ENCODE data around the gene HDAC2. TPM values are rescaled to one million over a fixed set of nuclear protein-coding genes. Genes with fewer than 3 reads are reported as not detected.
"Not testable (repeated sequence)": the region's sequence is repeated elsewhere in the genome, so short reads cannot be mapped to it uniquely, and the experiment has no call there.

HDAC2 gene
- total RNA-seq, 1 donor from 2014 or later: 67.8 TPM

GRCh38 chr6:113921299-113921904 lies 49.5 kb downstream of the HDAC2 start:
- no peaks in the 10 kb centered on the region for H3K9me3 ChIP-seq
- TF ChIP-seq CTCF (IDR thresholded peaks at IDR 0.05): no peak
- TF ChIP-seq POLR2AphosphoS5 (IDR thresholded peaks at IDR 0.05; ENCODE audit: insufficient read depth in 1 of 2, low read depth in 1 of 2): no peak
- TF ChIP-seq POLR2A (IDR thresholded peaks at IDR 0.05): no peak
- H3K36me3 ChIP-seq: no peaks in the 10 kb centered on the region
- peaks cover 9% of the 10 kb centered on the region for H3K4me1 ChIP-seq
- no peak overlapping the region for H3K4me3 ChIP-seq
- H3K27me3 ChIP-seq: no peaks in the 10 kb centered on the region
- no peak for DNase-seq (ENCODE audit: extremely low spot score in 2 of 2)
- intact Hi-C loops (cut with DNase I): no loop called here
- no peak overlapping the region for H3K27ac ChIP-seq

GRCh38 chr6:113920663-113921267 lies 50.2 kb downstream of the HDAC2 start:
- H3K4me3 ChIP-seq: no peak overlapping the region
- H3K27ac ChIP-seq: no peak overlapping the region
- H3K27me3 ChIP-seq: no peaks in the 10 kb centered on the region
- no peaks in the 10 kb centered on the region for H3K9me3 ChIP-seq
- peaks cover 9% of the 10 kb centered on the region for H3K4me1 ChIP-seq
- TF ChIP-seq CTCF (IDR thresholded peaks at IDR 0.05): no peak
- DNase-seq (ENCODE audit: extremely low spot score in 2 of 2): no peak
- intact Hi-C loops (cut with DNase I): no loop called here
- H3K36me3 ChIP-seq: no peaks in the 10 kb centered on the region

- H3K27ac ChIP-seq; H3K4me3 ChIP-seq; H3K4me1 ChIP-seq; H3K27me3 ChIP-seq; H3K9me3 ChIP-seq; DNase-seq (ENCODE audit: extremely low spot score in 2 of 2); H3K36me3 ChIP-seq; intact Hi-C loops (cut with DNase I): not testable (repeated sequence)
Measured at GRCh38 chr6:113910285-113910684, 60.7 kb downstream of the HDAC2 start.

GRCh38 chr6:113909224-113909856 lies 61.6 kb downstream of the HDAC2 start:
- H3K4me1 ChIP-seq: peaks cover under 1% of the 10 kb centered on the region
- DNase-seq (ENCODE audit: extremely low spot score in 2 of 2): no peak
- intact Hi-C loops (cut with DNase I): no loop called here

GRCh38 chr6:113908801-113909200 lies 62.1 kb downstream of the HDAC2 start:
- H3K27ac ChIP-seq: no peak overlapping the region
- H3K27me3 ChIP-seq: no peaks in the 10 kb centered on the region
- TF ChIP-seq POLR2AphosphoS5 (IDR thresholded peaks at IDR 0.05; ENCODE audit: insufficient read depth in 1 of 2, low read depth in 1 of 2): no peak
- TF ChIP-seq POLR2A (IDR thresholded peaks at IDR 0.05): no peak
- H3K4me1 ChIP-seq: peaks cover 6% of the 10 kb centered on the region
- no peaks in the 10 kb centered on the region for H3K9me3 ChIP-seq
- H3K4me3 ChIP-seq: no peak overlapping the region
- DNase-seq (ENCODE audit: extremely low spot score in 2 of 2): no peak
- H3K36me3 ChIP-seq: no peaks in the 10 kb centered on the region
- intact Hi-C loops (cut with DNase I): no loop called here

More at GRCh38 chr6:113909224-113909856, 61.6 kb downstream of the HDAC2 start:
- TF ChIP-seq POLR2A (IDR thresholded peaks at IDR 0.05): no peak
- TF ChIP-seq CTCF (IDR thresholded peaks at IDR 0.05): peak; percentile 64 to 72 (median 64)
- no peaks in the 10 kb centered on the region for H3K27me3 ChIP-seq
- no peaks in the 10 kb centered on the region for H3K9me3 ChIP-seq
- no peaks in the 10 kb centered on the region for H3K36me3 ChIP-seq
- no peak overlapping the region for H3K27ac ChIP-seq
- H3K4me3 ChIP-seq: no peak overlapping the region

GRCh38 chr6:113907102-113907815 lies 63.7 kb downstream of the HDAC2 start:
- DNase-seq (ENCODE audit: extremely low spot score in 2 of 2): no peak
- no peak overlapping the region for H3K27ac ChIP-seq
- no peaks in the 10 kb centered on the region for H3K27me3 ChIP-seq
- peaks cover 8% of the 10 kb centered on the region for H3K4me1 ChIP-seq
- no peak overlapping the region for H3K4me3 ChIP-seq
- H3K36me3 ChIP-seq: no peaks in the 10 kb centered on the region
- intact Hi-C loops (cut with DNase I): no loop called here
- H3K9me3 ChIP-seq: no peaks in the 10 kb centered on the region
- no peak for TF ChIP-seq CTCF (IDR thresholded peaks at IDR 0.05)
- TF ChIP-seq POLR2A (IDR thresholded peaks at IDR 0.05): no peak
- no peak for TF ChIP-seq POLR2AphosphoS5 (IDR thresholded peaks at IDR 0.05; ENCODE audit: insufficient read depth in 1 of 2, low read depth in 1 of 2)
